Central memory CD4-positive, alpha-beta T cell (primary cell): Measurements from ENCODE around the gene U2SURP.

Source experiments
- DNase-seq: peaks from one replicate; pipeline ENCODE4 v3.0.0; 2022

Gene U2SURP

GRCh38 chr3:143105170-143105569, 103.8 kb downstream of the U2SURP start:
- DNase-seq = no peak

- no peak for DNase-seq
Measured at GRCh38 chr3:143109861-143110260, 108.5 kb downstream of the U2SURP start.
